ENCODE measurements around the gene EIF4E3.

The EIF4E3 gene

GRCh38 chr3:71751602-71752001 lies 26.4 kb upstream of the EIF4E3 start:
- no peak for TF ChIP-seq CTCF (IDR thresholded peaks at IDR 0.05; ENCODE audit: insufficient read depth, low read length, poor library complexity, severe bottlenecking)
- Histone ChIP-seq H3K27me3 (replicated peaks; ENCODE audit: control insufficient read depth, insufficient read depth, low read length) (peaks cover 2% of the 10 kb centered on the region), H3K36me3 (ENCODE audit: control insufficient read depth, insufficient read depth, low read length) (no peaks in the 10 kb centered on the region), H3K4me3 (replicated peaks; ENCODE audit: low read depth, low read length) (no peak overlapping the region)
- DNase-seq (ENCODE audit: extremely low read depth, insufficient read length) = no peak

GRCh38 chr3:71744738-71745137 lies 19.5 kb upstream of the EIF4E3 start:
- Histone ChIP-seq H3K27me3 (replicated peaks; ENCODE audit: control insufficient read depth, insufficient read depth, low read length) (no peaks in the 10 kb centered on the region; the same call in 1 of the 2 replicates), H3K4me3 (replicated peaks; ENCODE audit: low read depth, low read length) (no peak overlapping the region), H3K36me3 (ENCODE audit: control insufficient read depth, insufficient read depth, low read length) (no peaks in the 10 kb centered on the region)
- TF ChIP-seq CTCF (IDR thresholded peaks at IDR 0.05; ENCODE audit: insufficient read depth, low read length, poor library complexity, severe bottlenecking) = no peak
- no peak for DNase-seq (ENCODE audit: extremely low read depth, insufficient read length)

GRCh38 chr3:71742621-71743020 lies 17.4 kb upstream of the EIF4E3 start:
- Histone ChIP-seq H3K4me3 (replicated peaks; ENCODE audit: low read depth, low read length) (no peak overlapping the region), H3K36me3 (ENCODE audit: control insufficient read depth, insufficient read depth, low read length) (no peaks in the 10 kb centered on the region), H3K27me3 (replicated peaks; ENCODE audit: control insufficient read depth, insufficient read depth, low read length) (no peaks in the 10 kb centered on the region)
- DNase-seq (ENCODE audit: extremely low read depth, insufficient read length) = no peak
- no peak for TF ChIP-seq CTCF (IDR thresholded peaks at IDR 0.05; ENCODE audit: insufficient read depth, low read length, poor library complexity, severe bottlenecking)

- DNase-seq (ENCODE audit: extremely low read depth, insufficient read length) = no peak
- H3K4me3 ChIP-seq (replicated peaks; ENCODE audit: low read depth, low read length) = no peak overlapping the region
- no peaks in the 10 kb centered on the region for H3K27me3 ChIP-seq (replicated peaks; ENCODE audit: control insufficient read depth, insufficient read depth, low read length)
- no peaks in the 10 kb centered on the region for H3K36me3 ChIP-seq (ENCODE audit: control insufficient read depth, insufficient read depth, low read length)
- no peak for TF ChIP-seq CTCF (IDR thresholded peaks at IDR 0.05; ENCODE audit: insufficient read depth, low read length, poor library complexity, severe bottlenecking)
These were observed 9.7 kb upstream of the EIF4E3 start for GRCh38 chr3:71734881-71735280.

GRCh38 chr3:71733319-71733718 lies 8.1 kb upstream of the EIF4E3 start:
- DNase-seq (ENCODE audit: extremely low read depth, insufficient read length) = no peak
- H3K36me3 ChIP-seq (ENCODE audit: control insufficient read depth, insufficient read depth, low read length) = no peaks in the 10 kb centered on the region
- no peak for TF ChIP-seq CTCF (IDR thresholded peaks at IDR 0.05; ENCODE audit: insufficient read depth, low read length, poor library complexity, severe bottlenecking)
- no peak overlapping the region for H3K4me3 ChIP-seq (replicated peaks; ENCODE audit: low read depth, low read length)
- H3K27me3 ChIP-seq (replicated peaks; ENCODE audit: control insufficient read depth, insufficient read depth, low read length) = no peaks in the 10 kb centered on the region

GRCh38 chr3:71732637-71733036 lies 7.4 kb upstream of the EIF4E3 start:
- Histone ChIP-seq H3K4me3 (replicated peaks; ENCODE audit: low read depth, low read length) (no peak overlapping the region), H3K27me3 (replicated peaks; ENCODE audit: control insufficient read depth, insufficient read depth, low read length) (no peaks in the 10 kb centered on the region)

More at GRCh38 chr3:71732637-71733036, 7.4 kb upstream of the EIF4E3 start:
- H3K36me3 ChIP-seq (ENCODE audit: control insufficient read depth, insufficient read depth, low read length) = no peaks in the 10 kb centered on the region
- DNase-seq (ENCODE audit: extremely low read depth, insufficient read length) = no peak
- TF ChIP-seq CTCF (IDR thresholded peaks at IDR 0.05; ENCODE audit: insufficient read depth, low read length, poor library complexity, severe bottlenecking) = no peak

Data from GM06990 (cell line).